GM21515 (cell line): ENCODE measurements around the gene LASP1.
"Not testable (repeated sequence)": the region's sequence is repeated elsewhere in the genome, so short reads cannot be mapped to it uniquely, and the experiment has no call there.

Experiments used
- ATAC-seq: cut with Tn5 transposase; IDR thresholded peaks from one replicate; pipeline ENCODE4 v1.9.1; 2021; ENCODE audit not compliant: unreplicated experiment

The LASP1 gene

GRCh38 chr17:38925263-38925995 lies 55.6 kb downstream of the LASP1 start, which contains the start of gene LASP1NB:
Gene LASP1NB (plus strand): TSS chr17:38925614.
- ATAC-seq, result no peak

- ATAC-seq, result no peak
Measured at GRCh38 chr17:38926293-38927070, 56.6 kb downstream of the LASP1 start.

DNA sequence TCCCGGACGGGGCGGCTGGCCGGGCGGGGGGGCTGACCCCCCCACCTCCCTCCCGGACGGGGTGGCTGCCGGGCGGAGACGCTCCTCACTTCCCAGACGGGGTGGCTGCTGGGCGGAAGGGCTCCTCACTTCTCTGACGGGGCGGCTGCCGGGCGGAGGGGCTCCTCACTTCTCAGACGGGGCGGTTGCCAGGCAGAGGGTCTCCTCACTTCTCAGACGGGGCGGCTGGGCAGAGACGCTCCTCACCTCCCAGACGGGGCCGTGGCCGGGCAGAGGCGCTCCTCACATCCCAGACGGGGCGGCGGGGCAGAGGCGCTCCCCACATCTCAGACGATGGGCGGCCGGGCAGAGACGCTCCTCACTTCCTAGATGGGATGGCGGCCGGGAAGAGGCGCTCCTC lies 60.9 kb downstream of the LASP1 start:
- ATAC-seq, result not testable (repeated sequence)

DNA sequence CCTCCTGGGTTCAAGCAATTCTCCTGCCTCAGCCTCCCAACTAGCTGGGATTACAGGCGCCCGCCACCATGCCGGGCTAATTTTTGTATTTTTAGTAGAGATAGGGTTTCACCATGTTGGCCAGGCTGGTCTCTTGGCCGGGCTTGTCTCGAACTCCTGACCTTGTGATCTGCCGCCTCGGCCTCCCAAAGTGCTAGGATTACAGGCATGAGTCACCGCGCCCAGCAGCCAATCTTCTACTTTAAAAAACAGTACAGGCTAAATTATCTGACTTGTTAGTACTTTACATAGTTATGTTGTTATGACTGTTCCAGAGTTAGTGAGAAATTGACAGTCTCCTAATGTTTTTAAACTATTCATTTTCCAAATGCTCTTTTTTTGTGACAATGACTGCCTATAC lies 64.1 kb downstream of the LASP1 start:
- ATAC-seq, result not testable (repeated sequence)

GRCh38 chr17:38939987-38940386 lies 70.1 kb downstream of the LASP1 start:
- ATAC-seq, result no peak

GRCh38 chr17:38940404-38940803 lies 70.5 kb downstream of the LASP1 start:
- no peak for ATAC-seq

- ATAC-seq, result no peak
Measured at GRCh38 chr17:38942696-38943334, 73.0 kb downstream of the LASP1 start.

GRCh38 chr17:38943607-38944006 lies 73.7 kb downstream of the LASP1 start:
- ATAC-seq, result no peak

DNA sequence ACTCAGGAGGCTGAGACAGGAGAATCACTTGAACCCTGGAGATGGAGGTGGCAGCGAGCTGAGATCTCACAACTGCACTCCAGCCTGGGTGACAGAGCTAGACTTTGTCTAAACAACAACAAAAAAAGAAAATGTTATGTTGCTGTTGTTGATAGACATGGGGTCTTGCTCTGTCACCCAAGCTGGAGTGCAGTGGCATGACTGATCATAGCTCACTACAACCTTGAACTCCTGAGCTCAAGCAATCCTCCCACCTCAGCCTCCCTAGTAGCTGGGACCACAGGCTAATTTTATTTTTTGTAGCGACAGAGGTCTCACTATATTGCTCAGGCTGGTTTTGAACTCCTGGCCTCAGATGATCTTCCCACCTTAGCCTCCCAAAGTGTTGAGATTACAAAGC lies 77.3 kb downstream of the LASP1 start:
- no peak for ATAC-seq

- ATAC-seq, result not testable (repeated sequence)
Measured at GRCh38 chr17:38953800-38954199, 83.9 kb downstream of the LASP1 start.

DNA sequence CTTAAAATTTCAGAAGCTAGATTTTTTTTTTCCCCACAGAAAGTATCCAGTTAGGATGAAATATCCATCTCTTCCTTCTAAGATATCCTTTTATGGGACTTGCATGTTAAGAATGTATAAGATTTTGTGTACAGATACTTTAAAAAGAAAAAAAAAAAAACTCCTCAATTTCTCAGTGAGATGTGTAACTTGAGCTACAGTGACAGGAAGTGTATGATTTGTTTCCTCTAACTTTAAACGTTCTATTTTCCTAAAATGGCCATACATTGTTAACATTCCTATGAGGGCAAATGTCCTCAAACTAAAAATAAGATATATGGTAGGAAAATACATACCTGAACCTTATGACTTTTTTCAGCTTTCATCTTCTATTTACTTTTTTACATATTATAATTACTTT lies 88.5 kb downstream of the LASP1 start:
- ATAC-seq, result no peak

DNA sequence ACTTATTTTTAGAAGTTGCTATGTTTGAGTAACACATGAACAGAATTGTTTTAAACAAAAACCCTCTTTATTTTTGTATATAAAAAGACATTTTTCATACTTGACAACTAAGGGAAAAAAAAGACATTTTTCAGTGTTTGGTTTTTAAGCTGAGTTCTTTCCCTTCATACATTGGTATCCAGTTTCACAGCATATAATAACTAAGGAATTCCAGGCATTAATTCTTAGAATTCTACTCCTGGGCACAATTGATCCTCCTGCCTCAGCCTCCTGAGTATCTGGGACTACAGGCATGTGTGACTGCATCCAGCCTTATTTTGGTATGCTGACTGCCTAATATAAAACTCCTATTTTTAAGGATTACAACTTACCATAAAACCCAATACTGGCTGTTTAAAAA lies 88.9 kb downstream of the LASP1 start:
- ATAC-seq, result no peak

GRCh38 chr17:38959508-38959907 lies 89.7 kb downstream of the LASP1 start:
- ATAC-seq, result no peak

DNA sequence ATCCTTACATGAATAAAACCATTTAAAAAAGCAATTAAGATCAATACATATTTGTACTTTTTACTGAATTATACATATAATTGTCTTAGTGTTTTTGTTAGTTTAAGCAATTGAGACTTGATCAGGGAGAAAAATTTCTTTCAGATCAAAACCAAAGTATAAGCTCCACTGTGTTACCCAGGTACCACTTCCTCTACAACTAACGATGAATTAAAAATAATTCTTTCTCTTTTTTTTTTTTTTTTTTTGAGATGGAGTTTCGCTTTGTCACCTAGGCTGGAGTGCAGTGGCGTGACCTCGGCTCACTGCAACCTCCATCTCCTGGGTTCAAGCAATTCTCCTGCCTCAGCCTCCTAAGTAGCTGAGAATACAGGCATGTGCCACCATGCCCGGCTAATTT lies 90.5 kb downstream of the LASP1 start:
- ATAC-seq, result no peak

DNA sequence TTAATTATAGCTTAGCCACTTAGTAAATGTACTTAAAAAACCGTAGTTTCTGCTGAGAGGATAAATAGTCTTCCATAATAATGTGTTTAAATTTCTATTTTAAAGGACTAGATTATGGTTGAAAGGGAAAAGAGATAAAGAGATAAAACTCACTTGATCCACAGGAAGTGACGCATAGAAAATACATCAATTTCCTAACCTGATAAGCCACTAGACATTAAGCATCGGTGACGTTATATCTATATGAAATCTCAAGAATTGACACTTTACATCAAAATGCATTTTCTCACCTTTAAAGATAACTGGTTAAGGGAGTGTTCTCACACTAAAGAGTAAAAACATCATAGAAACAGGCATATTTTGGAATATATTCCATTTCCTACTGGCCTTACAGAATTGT lies 91.6 kb downstream of the LASP1 start:
- ATAC-seq, result no peak

DNA sequence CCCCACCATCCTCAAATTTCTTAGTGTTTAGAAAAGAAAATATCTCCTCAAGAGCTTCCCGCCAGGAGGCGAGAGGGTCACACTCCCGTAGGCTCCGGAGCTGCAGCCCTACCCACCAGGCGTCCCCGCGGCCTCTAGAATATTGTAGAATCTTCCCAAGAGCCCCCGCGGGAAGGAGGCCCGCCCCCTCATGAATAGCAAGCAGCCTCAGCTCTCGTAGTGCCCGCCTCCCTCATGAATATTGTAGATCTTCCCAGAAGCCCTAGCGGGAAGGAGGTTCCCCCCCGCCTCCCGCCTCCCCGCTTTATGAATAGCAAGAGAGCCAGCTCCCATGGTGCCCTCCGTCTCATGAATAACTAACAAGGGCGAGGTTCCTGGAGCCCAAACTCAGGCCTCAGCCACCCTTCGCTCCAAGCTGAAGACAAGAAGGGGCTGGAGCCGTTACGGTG lies 97.5 kb downstream of the LASP1 start, which contains the start of gene FBXO47:
FBXO47 (minus strand) TSS at position 114 of the 449 bp plus-strand sequence. CDS start 4,378 bp downstream, outside the sequence.
- no peak for ATAC-seq

DNA sequence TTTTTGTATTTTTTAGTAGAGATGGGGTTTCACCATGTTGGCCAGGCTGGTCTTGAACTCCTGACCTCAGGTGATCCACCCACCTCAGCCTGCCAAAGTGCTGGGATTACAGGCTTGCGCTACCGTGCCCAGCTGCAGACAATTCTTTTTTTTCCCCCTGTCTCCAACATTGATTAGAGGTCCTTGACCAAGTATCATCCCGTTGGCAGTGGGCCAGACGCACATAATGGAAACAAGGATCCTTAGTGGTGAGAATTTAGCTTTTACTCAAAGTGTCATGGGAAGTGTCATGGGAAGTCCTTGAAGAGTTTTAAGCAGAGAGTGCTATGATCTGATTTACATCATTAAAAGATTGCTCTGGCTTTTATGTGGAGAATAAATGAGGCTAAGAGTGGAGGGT lies 99.4 kb downstream of the LASP1 start:
- ATAC-seq, result no peak

DNA sequence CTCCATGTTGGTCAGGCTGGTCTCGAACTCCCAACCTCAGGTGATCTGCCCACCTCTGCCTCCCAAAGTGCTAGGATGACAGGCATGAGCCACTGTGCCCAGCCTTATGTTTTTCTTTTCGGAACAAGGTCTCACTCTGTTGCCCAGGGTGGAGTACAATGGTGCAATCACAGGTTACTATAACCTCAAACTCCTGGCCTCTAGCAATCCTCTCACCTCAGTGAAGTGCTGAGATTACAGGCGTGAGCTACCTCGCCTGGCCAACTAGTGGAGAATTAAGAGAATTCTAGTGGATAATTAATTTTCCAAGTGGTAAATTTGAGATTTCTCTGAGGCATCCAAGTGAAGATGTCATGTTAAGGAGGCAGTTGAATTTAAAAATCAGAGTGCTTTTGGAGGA lies 100.3 kb downstream of the LASP1 start:
- no peak for ATAC-seq

DNA sequence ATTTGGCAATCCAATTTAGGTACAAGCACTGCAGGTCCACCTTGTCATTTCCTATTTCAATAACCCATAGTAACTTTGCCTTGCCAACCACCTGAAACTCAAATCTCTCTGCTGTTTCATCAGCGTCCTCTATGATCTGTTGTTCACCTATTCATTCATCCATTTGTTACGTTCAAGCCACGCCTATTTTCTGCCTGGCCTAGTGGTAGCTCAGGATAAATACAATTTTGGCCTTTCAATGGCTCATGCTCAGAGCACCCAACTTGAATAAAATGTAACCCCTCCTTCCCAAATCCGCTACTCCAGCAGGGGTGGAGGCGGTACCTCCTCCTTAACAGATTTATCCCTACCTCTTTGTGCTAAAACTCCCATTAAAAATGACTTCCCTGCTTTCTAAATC lies 100.9 kb downstream of the LASP1 start:
- no peak for ATAC-seq
